Esophagus squamous epithelium (tissue), 5 donors: ENCODE measurements around the gene OR5B17. TPM values are rescaled to one million over a fixed set of nuclear protein-coding genes. Genes with fewer than 3 reads are reported as not detected.

ENCODE experiments used
- DNase-seq: peaks from one replicate; lab custom pipeline; 2025; lab: John Stamatoyannopoulos, UW
- H3K27ac ChIP-seq, 4 donors: fragments of 200-600 bp; sonication (generic); one replicate each; pipeline ENCODE4 v1.5.1; 2016 to 2019; ENCODE audit warnings: mild to moderate bottlenecking in 1 of 4
- H3K27me3 ChIP-seq, 4 donors: fragments of 200-600 bp; sonication (generic); 1 replicate in 3 of 4; 2 replicates in 1 of 4; pipeline versions ENCODE4 v1.5.1 to v1.6.0; 2017 to 2021; ENCODE audit warnings: antibody characterized with exemption in 1 of 4
- H3K36me3 ChIP-seq, 3 donors: fragments of 200-600 bp; sonication (generic); one replicate each; pipeline ENCODE4 v1.5.1; 2016 to 2019
- H3K4me1 ChIP-seq, 3 donors: fragments of 200-600 bp; sonication (generic); one replicate each; pipeline ENCODE4 v1.5.1; 2017 to 2019
- H3K4me3 ChIP-seq, 4 donors: fragments of 200-600 bp; sonication (generic); 1 replicate in 3 of 4; 2 replicates in 1 of 4; pipeline ENCODE4 v1.5.1; 2016 to 2019; ENCODE audit warnings: mild to moderate bottlenecking in 2 of 4, moderate library complexity in 1 of 4
- H3K9me3 ChIP-seq, 3 donors: fragments of 200-600 bp; sonication (generic); one replicate each; pipeline ENCODE4 v1.5.1; 2016 to 2019
- POLR2A ChIP-seq, 4 donors: fragments of 450-650 bp; IDR thresholded peaks; one replicate each; pipeline ENCODE4 v1.6.1; 2017; ENCODE audit warnings: antibody characterized with exemption in 4 of 4, mild to moderate bottlenecking in 4 of 4, moderate library complexity in 3 of 4
- WGBS, 2 donors: methylation state at CpG; one replicate each; pipeline ENCODE4 v1.1.5; 2018; 5-methylcytosine and 5-hydroxymethylcytosine counted together
- intact Hi-C: fragments of 100-400 bp; cut with DNase I; formaldehyde crosslinking; loops from one replicate; pipeline ENCODE4 v1.15.0; 2022
- total RNA-seq, 4 donors: library from RNA; depleted of rRNA; stranded (reverse); fragments of >200 nt; gene quantifications; one replicate each; pipeline ENCODE4 v1.1.0, GENCODE V29; 2016
- TF ChIP-seq, protein P1 (sequence below), 6 experiments: fragments of 450-650 bp in 4 of 6; fragments of 200-600 bp in 2 of 6; sonication (generic) in 2 of 6; IDR thresholded peaks; one replicate each; pipeline ENCODE4 v1.5.1; 2016 to 2019; ENCODE audit warnings: antibody characterized with exemption in 6 of 6, mild to moderate bottlenecking in 4 of 6, moderate library complexity in 4 of 6
- donor health status: DM: yes; HTN: yes; CAD: no.

OR5B17 gene
- total RNA-seq, 4 donors from 2014 or later: not detected

GRCh38 chr11:58391879-58392278 lies 33.0 kb upstream of the OR5B17 start:
- no peak for DNase-seq
- Histone ChIP-seq H3K27ac (no peak overlapping the region), H3K4me3 (no peak overlapping the region), H3K9me3 (peaks cover 0 to 6% (median 0%) of the 10 kb centered on the region in 3 donors), H3K4me1 (no peaks in the 10 kb centered on the region), H3K27me3 (no peaks in the 10 kb centered on the region), H3K36me3 (no peaks in the 10 kb centered on the region)
- intact Hi-C loops: no loop called here
- no peak for TF ChIP-seq POLR2A (IDR thresholded peaks at IDR 0.05)
- TF ChIP-seq, protein P1, sequence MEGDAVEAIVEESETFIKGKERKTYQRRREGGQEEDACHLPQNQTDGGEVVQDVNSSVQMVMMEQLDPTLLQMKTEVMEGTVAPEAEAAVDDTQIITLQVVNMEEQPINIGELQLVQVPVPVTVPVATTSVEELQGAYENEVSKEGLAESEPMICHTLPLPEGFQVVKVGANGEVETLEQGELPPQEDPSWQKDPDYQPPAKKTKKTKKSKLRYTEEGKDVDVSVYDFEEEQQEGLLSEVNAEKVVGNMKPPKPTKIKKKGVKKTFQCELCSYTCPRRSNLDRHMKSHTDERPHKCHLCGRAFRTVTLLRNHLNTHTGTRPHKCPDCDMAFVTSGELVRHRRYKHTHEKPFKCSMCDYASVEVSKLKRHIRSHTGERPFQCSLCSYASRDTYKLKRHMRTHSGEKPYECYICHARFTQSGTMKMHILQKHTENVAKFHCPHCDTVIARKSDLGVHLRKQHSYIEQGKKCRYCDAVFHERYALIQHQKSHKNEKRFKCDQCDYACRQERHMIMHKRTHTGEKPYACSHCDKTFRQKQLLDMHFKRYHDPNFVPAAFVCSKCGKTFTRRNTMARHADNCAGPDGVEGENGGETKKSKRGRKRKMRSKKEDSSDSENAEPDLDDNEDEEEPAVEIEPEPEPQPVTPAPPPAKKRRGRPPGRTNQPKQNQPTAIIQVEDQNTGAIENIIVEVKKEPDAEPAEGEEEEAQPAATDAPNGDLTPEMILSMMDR (IDR thresholded peaks at IDR 0.05): no peak
- 56 to 82% methylated on average over 1 of the region's 1 CpG for WGBS, 2 donors

DNA sequence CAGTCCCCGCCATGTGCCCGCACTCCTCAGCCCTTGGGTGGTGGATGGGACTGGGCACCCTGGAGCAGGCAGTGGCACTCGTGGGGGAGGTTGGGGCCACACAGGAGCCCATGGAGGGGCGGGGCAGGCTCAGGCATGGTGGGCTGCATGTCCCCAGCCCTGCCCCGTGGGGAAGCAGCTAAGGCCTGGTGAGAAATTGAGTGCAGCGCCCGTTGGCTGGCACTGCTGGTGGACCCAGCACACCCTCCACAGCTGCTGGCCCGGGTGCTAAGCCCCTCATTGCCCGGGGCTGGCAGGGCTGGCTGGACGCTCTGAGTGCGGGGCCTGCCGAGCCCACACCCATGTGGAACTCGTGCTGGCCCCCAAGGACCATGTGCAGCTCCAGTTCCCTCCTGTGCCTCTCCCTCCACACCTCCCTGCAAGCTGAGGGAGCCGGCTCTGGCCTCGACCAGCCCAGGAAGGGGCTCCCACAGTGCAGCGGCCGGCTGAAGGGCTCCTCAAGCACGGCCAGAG lies 31.7 kb upstream of the OR5B17 start:
- WGBS, 2 donors: 73 to 74% methylated on average over 4 to 10 of the region's 18 CpGs
- H3K27me3 ChIP-seq: no peaks in the 10 kb centered on the region
- no peaks in the 10 kb centered on the region for H3K4me1 ChIP-seq
- TF ChIP-seq POLR2A (IDR thresholded peaks at IDR 0.05): no peak
- TF ChIP-seq, protein P1 (IDR thresholded peaks at IDR 0.05): no peak
- DNase-seq: no peak
- H3K36me3 ChIP-seq: no peaks in the 10 kb centered on the region
- peaks cover 0 to 6% (median 0%) of the 10 kb centered on the region in 3 donors for H3K9me3 ChIP-seq
- intact Hi-C loops: no loop called here
- no peak overlapping the region for H3K4me3 ChIP-seq
- H3K27ac ChIP-seq: no peak overlapping the region

- no peak for DNase-seq
- H3K27ac ChIP-seq: no peak overlapping the region
- no peaks in the 10 kb centered on the region for H3K4me1 ChIP-seq
- H3K9me3 ChIP-seq: no peaks in the 10 kb centered on the region
- intact Hi-C loops: no loop called here
- no peaks in the 10 kb centered on the region for H3K27me3 ChIP-seq
- H3K36me3 ChIP-seq: no peaks in the 10 kb centered on the region
- WGBS, 2 donors: 74 to 80% methylated on average over 3 of the region's 3 CpGs
- no peak overlapping the region for H3K4me3 ChIP-seq
- no peak for TF ChIP-seq POLR2A (IDR thresholded peaks at IDR 0.05)
- TF ChIP-seq, protein P1 (IDR thresholded peaks at IDR 0.05): no peak
Observed at GRCh38 chr11:58354727-58355126, 4.1 kb downstream of the OR5B17 start.

- Histone ChIP-seq H3K4me3 (no peak overlapping the region), H3K36me3 (no peaks in the 10 kb centered on the region), H3K27ac (no peak overlapping the region), H3K27me3 (no peaks in the 10 kb centered on the region), H3K4me1 (no peaks in the 10 kb centered on the region), H3K9me3 (no peaks in the 10 kb centered on the region)
- WGBS, 2 donors: 37 to 50% methylated on average over 2 of the region's 2 CpGs
- TF ChIP-seq POLR2A (IDR thresholded peaks at IDR 0.05): no peak
- TF ChIP-seq, protein P1 (IDR thresholded peaks at IDR 0.05): no peak
- no peak for DNase-seq
- intact Hi-C loops: no loop called here
Observed at GRCh38 chr11:58345204-58345603, 13.7 kb downstream of the OR5B17 start.

DNA sequence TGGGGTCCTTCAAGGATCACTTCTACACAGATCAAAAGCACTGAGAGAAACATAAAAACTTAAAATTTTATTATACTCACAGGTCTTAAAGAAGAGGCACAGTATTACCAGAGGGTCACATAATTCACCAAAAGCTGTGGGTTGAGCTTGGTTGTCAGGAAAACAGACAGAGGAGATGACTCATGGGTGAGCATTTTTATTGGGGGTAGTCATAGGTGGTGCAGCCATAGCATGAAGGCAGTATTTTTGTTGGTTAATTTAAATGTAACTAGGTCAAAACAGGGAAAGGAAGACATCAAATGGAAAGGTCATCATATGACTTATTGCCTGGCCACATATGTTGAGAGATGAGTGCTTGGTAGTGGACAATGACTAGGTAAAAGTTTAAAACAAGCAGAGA lies 24.2 kb downstream of the OR5B17 start:
- DNase-seq: no peak
- Histone ChIP-seq H3K27ac (no peak overlapping the region), H3K9me3 (no peaks in the 10 kb centered on the region), H3K27me3 (no peaks in the 10 kb centered on the region), H3K36me3 (no peaks in the 10 kb centered on the region), H3K4me3 (no peak overlapping the region), H3K4me1 (no peaks in the 10 kb centered on the region)
- intact Hi-C loops: no loop called here
- TF ChIP-seq POLR2A (IDR thresholded peaks at IDR 0.05): no peak
- TF ChIP-seq, protein P1 (IDR thresholded peaks at IDR 0.05): no peak
